Thoracic aorta (tissue), 2 donors: ENCODE data around the gene TVP23C. TPM values are rescaled to one million over a fixed set of nuclear protein-coding genes. Genes with fewer than 3 reads are reported as not detected.

ENCODE experiments used
- ATAC-seq: fragments of 150-250 bp; one replicate; pipeline ENCODE4 v1.8.0; 2017; ENCODE audit warnings: low read depth; ENCODE audit not compliant: insufficient number of reproducible peaks, low FRiP score
- DNase-seq: peaks from one replicate; pipeline ENCODE4 v3.0.0-alpha.2; 2020; ENCODE audit warnings: low spot score
- H3K27ac ChIP-seq, 2 donors: fragments of 200-600 bp; sonication (generic); 1 replicate in 1 of 2; 2 replicates in 1 of 2; pipeline ENCODE4 v1.5.1; 2016; ENCODE audit warnings: mild to moderate bottlenecking in 2 of 2, moderate library complexity in 2 of 2
- H3K27me3 ChIP-seq: fragments of 200-600 bp; sonication (generic); replicated peaks from 2 replicates; pipeline ENCODE4 v1.6.0; 2016; ENCODE audit warnings: mild to moderate bottlenecking; ENCODE audit not compliant: insufficient read depth
- H3K36me3 ChIP-seq: fragments of 200-600 bp; sonication (generic); one replicate; pipeline ENCODE4 v1.5.1; 2016
- H3K4me1 ChIP-seq, 2 donors: fragments of 200-600 bp; sonication (generic); 1 replicate in 1 of 2; 2 replicates in 1 of 2; pipeline versions ENCODE4 v1.5.1 to v1.6.0; 2016; ENCODE audit warnings: low read depth in 2 of 2, mild to moderate bottlenecking in 1 of 2; ENCODE audit not compliant: control insufficient read depth in 1 of 2
- H3K4me3 ChIP-seq: fragments of 200-600 bp; sonication (generic); 2 replicates; pipeline ENCODE4 v1.5.1; 2016; ENCODE audit warnings: mild to moderate bottlenecking
- H3K9me3 ChIP-seq: fragments of 200-600 bp; sonication (generic); 2 replicates; pipeline ENCODE4 v1.5.1; 2016
- total RNA-seq, 2 donors: library from RNA; depleted of rRNA; stranded (reverse); fragments of >200 nt; gene quantifications; one replicate each; pipeline versions ENCODE4 v1.1.0 to v1.2.3, GENCODE V29; 2016
- TF ChIP-seq, protein P1 (sequence below): fragments of 200-600 bp; sonication (generic); IDR thresholded peaks from one replicate; pipeline ENCODE4 v1.5.1; 2019; ENCODE audit warnings: antibody characterized with exemption

Gene TVP23C
- total RNA-seq, 2 donors from 2014 or later: 27.1 to 52.5 TPM

GRCh38 chr17:15465045-15465701 lies 98.1 kb downstream of the TVP23C start:
- DNase-seq (no peak), ATAC-seq (no peak)
- no peak overlapping the region for H3K4me3 ChIP-seq
- TF ChIP-seq, protein P1, sequence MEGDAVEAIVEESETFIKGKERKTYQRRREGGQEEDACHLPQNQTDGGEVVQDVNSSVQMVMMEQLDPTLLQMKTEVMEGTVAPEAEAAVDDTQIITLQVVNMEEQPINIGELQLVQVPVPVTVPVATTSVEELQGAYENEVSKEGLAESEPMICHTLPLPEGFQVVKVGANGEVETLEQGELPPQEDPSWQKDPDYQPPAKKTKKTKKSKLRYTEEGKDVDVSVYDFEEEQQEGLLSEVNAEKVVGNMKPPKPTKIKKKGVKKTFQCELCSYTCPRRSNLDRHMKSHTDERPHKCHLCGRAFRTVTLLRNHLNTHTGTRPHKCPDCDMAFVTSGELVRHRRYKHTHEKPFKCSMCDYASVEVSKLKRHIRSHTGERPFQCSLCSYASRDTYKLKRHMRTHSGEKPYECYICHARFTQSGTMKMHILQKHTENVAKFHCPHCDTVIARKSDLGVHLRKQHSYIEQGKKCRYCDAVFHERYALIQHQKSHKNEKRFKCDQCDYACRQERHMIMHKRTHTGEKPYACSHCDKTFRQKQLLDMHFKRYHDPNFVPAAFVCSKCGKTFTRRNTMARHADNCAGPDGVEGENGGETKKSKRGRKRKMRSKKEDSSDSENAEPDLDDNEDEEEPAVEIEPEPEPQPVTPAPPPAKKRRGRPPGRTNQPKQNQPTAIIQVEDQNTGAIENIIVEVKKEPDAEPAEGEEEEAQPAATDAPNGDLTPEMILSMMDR: no peak
- peaks cover 21 to 42% of the 10 kb centered on the region in 2 donors for H3K4me1 ChIP-seq
- no peaks in the 10 kb centered on the region for H3K9me3 ChIP-seq
- H3K27me3 ChIP-seq: no peaks in the 10 kb centered on the region
- no peaks in the 10 kb centered on the region for H3K36me3 ChIP-seq
- no peak overlapping the region for H3K27ac ChIP-seq

DNA sequence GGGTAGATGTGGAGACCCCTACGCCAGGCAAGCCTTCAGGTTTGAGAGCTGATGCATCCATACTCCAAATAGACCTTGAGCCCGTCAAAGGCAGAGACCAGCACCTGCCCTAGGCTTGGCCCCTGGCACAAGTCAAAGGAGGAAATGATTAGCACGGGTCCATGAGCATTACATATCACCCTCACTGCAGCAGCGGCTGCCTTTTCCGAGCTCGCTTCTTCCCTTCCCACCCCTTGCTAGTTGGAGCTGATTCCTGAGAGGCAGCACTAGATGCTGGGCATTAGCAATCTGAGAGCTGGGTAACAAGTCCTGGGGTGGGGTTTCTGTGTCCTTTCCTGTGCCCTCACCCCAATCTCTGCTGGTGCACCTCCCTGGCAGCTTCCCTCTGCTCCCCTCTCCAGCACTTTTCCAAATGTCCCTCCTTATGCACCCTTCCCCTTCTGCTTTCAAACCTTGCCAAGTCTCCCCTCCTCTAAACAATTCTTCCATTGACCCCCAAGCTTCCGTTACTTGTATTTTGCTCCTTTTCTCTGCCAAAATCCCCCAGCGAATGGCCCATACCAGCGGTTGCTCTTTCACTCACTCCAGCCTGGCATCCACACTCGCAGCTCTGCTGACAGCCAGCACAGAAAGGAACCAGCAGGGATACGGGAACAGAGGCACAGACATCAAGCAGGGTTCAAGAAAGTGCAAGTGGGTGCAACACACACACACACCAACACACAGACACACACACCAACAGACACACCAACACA lies 98.9 kb downstream of the TVP23C start:
- DNase-seq (no peak), ATAC-seq (no peak)
- peak overlapping the region; percentile 65 to 66 for H3K27ac ChIP-seq
- no peaks in the 10 kb centered on the region for H3K9me3 ChIP-seq
- H3K4me1 ChIP-seq: peaks cover 17 to 37% of the 10 kb centered on the region in 2 donors
- no peaks in the 10 kb centered on the region for H3K27me3 ChIP-seq
- H3K36me3 ChIP-seq: no peaks in the 10 kb centered on the region
- H3K4me3 ChIP-seq: no peak overlapping the region
- TF ChIP-seq, protein P1: no peak

GRCh38 chr17:15462976-15463772 lies 100.1 kb downstream of the TVP23C start:
- Histone ChIP-seq H3K27me3 (no peaks in the 10 kb centered on the region), H3K27ac (peak overlapping the region; percentile 65 to 66), H3K4me3 (no peak overlapping the region), H3K36me3 (no peaks in the 10 kb centered on the region), H3K9me3 (no peaks in the 10 kb centered on the region), H3K4me1 (peaks cover 17 to 33% of the 10 kb centered on the region in 2 donors)
- no peak for DNase-seq
- TF ChIP-seq, protein P1: no peak
- peak; percentile 89 for ATAC-seq

DNA sequence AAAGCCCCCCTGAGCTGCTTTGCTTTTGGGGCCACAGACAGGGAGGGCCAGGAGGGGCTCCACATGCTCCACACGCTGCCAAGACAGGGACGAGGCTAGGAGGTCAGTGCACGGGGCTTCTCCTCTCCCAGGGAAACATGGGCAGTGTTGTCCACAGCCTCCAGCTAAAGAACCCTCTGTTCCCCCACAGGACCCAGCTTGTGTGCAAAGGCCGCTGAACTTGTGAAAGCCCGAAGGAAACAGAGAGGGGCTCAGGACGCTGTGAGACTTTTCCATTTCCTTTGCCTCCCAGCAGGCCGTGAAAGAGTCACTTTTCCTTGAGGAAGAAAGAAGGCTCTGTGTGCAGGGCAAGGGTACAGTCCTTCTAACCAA lies 105.6 kb downstream of the TVP23C start:
- peaks cover 11 to 30% of the 10 kb centered on the region in 2 donors for H3K4me1 ChIP-seq

More for the DNA sequence above, 105.6 kb downstream of the TVP23C start:
- TF ChIP-seq, protein P1: no peak
- ATAC-seq (no peak), DNase-seq (no peak)
- Histone ChIP-seq H3K9me3 (no peaks in the 10 kb centered on the region), H3K27ac (peak overlapping the region; percentile 71 to 79), H3K27me3 (no peaks in the 10 kb centered on the region), H3K36me3 (no peaks in the 10 kb centered on the region), H3K4me3 (peak overlapping the region; percentile 53)
